CD4-positive, alpha-beta T cell (primary cell): Measurements from ENCODE around the gene CDC6. TPM values are rescaled to one million over a fixed set of nuclear protein-coding genes. Genes with fewer than 3 reads are reported as not detected.

Source experiments
- ATAC-seq: fragments of 200-7000 bp; cut with Tn5 transposase; one replicate; pipeline ENCODE4 v1.10.0; 2022; ENCODE audit warnings: mild to moderate bottlenecking; ENCODE audit not compliant: poor library complexity
- CTCF ChIA-PET: fragments of 350-600 bp; sonication (Branson Sonifier 250); formaldehyde crosslinking; loops from one replicate; lab custom pipeline; 2021; ENCODE audit warnings: antibody characterized with exemption, inconsistent platforms; lab: Charles Lee
- POLR2A ChIA-PET: fragments of 350-600 bp; sonication (Branson Sonifier 250); formaldehyde crosslinking; loops from one replicate; lab custom pipeline; 2021; ENCODE audit warnings: antibody characterized with exemption, inconsistent platforms; lab: Charles Lee
- DNase-seq, 14 experiments: peaks; one replicate each; pipeline ENCODE4 v3.0.0-alpha.2; 2013 to 2020; ENCODE audit warnings: mixed read lengths in 2 of 14
- H3K27ac ChIP-seq, 2 donors: one replicate each; pipeline versions ENCODE4 v1.5.1 to v1.7.0; 2013; ENCODE audit warnings: low read length in 2 of 2, low read depth in 1 of 2, mild to moderate bottlenecking in 1 of 2
- H3K27me3 ChIP-seq, 2 experiments: 1 replicate in 1 of 2; 2 replicates in 1 of 2; pipeline versions ENCODE4 v1.6.1 to v1.7.0; 2013; ENCODE audit warnings: low read length in 2 of 2, control low read depth in 1 of 2, mild to moderate bottlenecking in 1 of 2, moderate library complexity in 1 of 2; ENCODE audit not compliant: insufficient read depth in 2 of 2, control insufficient read depth in 1 of 2
- H3K36me3 ChIP-seq: one replicate; pipeline ENCODE4 v1.6.1; 2013; ENCODE audit warnings: low read length, control low read depth; ENCODE audit not compliant: insufficient read depth
- H3K4me1 ChIP-seq: one replicate; pipeline ENCODE4 v1.6.1; 2013; ENCODE audit warnings: low read length, control low read depth; ENCODE audit not compliant: insufficient read depth
- H3K4me3 ChIP-seq: one replicate; pipeline ENCODE4 v1.5.1; 2013; ENCODE audit warnings: mild to moderate bottlenecking, low read length, moderate library complexity
- H3K9me3 ChIP-seq, 2 experiments: 1 replicate in 1 of 2; 2 replicates in 1 of 2; pipeline versions ENCODE4 v1.6.1 to v1.7.0; 2013; ENCODE audit warnings: low read length in 2 of 2, mild to moderate bottlenecking in 2 of 2, control low read depth in 1 of 2, moderate library complexity in 1 of 2; ENCODE audit not compliant: control insufficient read depth in 1 of 2, insufficient read depth in 1 of 2
- H3K27ac Mint-ChIP-seq: one replicate; pipeline ENCODE4 v1.8.0; 2020; ENCODE audit warnings: mixed read lengths
- H3K27me3 Mint-ChIP-seq: one replicate; pipeline ENCODE4 v1.8.0; 2021; ENCODE audit warnings: mixed read lengths
- H3K36me3 Mint-ChIP-seq: one replicate; pipeline ENCODE4 v1.8.0; 2021; ENCODE audit warnings: low read depth, mixed read lengths
- H3K4me1 Mint-ChIP-seq: one replicate; pipeline ENCODE4 v1.8.0; 2021; ENCODE audit warnings: low read depth, mixed read lengths
- H3K4me3 Mint-ChIP-seq: one replicate; pipeline ENCODE4 v1.8.0; 2020; ENCODE audit warnings: mild to moderate bottlenecking, mixed read lengths
- H3K9me3 Mint-ChIP-seq: one replicate; pipeline ENCODE4 v1.8.0; 2020; ENCODE audit warnings: mixed read lengths
- CTCF ChIP-seq: fragments of 200-600 bp; IDR thresholded peaks from one replicate; pipeline ENCODE4 v1.8.0; 2022; ENCODE audit warnings: antibody characterized with exemption, mild to moderate bottlenecking
- intact Hi-C, 2 experiments: fragments of 100-400 bp; cut with DNase I in 1 of 2; cut with micrococcal nuclease in 1 of 2; formaldehyde crosslinking; loops; one replicate each; pipeline versions ENCODE4 v1.15.1 to v1.9.0; 2023 to 2025; cut with DNase I, micrococcal nuclease
- total RNA-seq, 174 experiments: library from RNA in 2 of 174; stranded (reverse) in 2 of 174; gene quantifications; one replicate each; pipeline ENCODE4 v1.2.3 and lab custom pipeline; 2021 to 2026

Gene CDC6
- total RNA-seq, 2 experiments from 2014 or later, result 1.0 to 1.8 TPM

- H3K36me3 Mint-ChIP-seq, result peaks cover 6% of the 10 kb centered on the region
- intact Hi-C loops, result loop anchor here in 1 of 2 experiments (5.0 kb wide), 1 partner anchor 223 kb away; no protein-coding TSS in a partner anchor
- H3K4me1 Mint-ChIP-seq, result peaks cover 65% of the 10 kb centered on the region
- H3K9me3 Mint-ChIP-seq, result no peaks in the 10 kb centered on the region
- H3K9me3 ChIP-seq, result no peaks in the 10 kb centered on the region
- no peak overlapping the region for H3K27ac ChIP-seq
- H3K4me3 ChIP-seq, result no peak overlapping the region
- POLR2A ChIA-PET, result interaction anchor here (2.7 kb wide), 1 partner anchor 9 kb away, joined by 9 read pairs; no protein-coding TSS in a partner anchor
- ATAC-seq (no peak), DNase-seq (peak in 1 of 14 experiments; percentile 6)
- no peaks in the 10 kb centered on the region for H3K27me3 Mint-ChIP-seq
- H3K36me3 ChIP-seq, result no peaks in the 10 kb centered on the region
- no peak for TF ChIP-seq CTCF
- H3K27me3 ChIP-seq, result no peaks in the 10 kb centered on the region
- CTCF ChIA-PET, result interaction anchor here (0.6 to 1.8 kb wide), 6 partner anchors 10 to 47 kb away, joined by 3 to 4 read pairs (median 3); no protein-coding TSS in a partner anchor
- H3K4me1 ChIP-seq, result peaks cover 80% of the 10 kb centered on the region
- H3K4me3 Mint-ChIP-seq, result no peak overlapping the region
- no peak overlapping the region for H3K27ac Mint-ChIP-seq
These were observed 26.2 kb downstream of the CDC6 start for GRCh38 chr17:40313668-40314583.

- no peaks in the 10 kb centered on the region for H3K9me3 Mint-ChIP-seq
- Histone ChIP-seq H3K36me3 (no peaks in the 10 kb centered on the region), H3K4me3 (no peak overlapping the region), H3K9me3 (no peaks in the 10 kb centered on the region), H3K4me1 (peaks cover 80% of the 10 kb centered on the region), H3K27ac (no peak overlapping the region), H3K27me3 (no peaks in the 10 kb centered on the region)
- no peak for TF ChIP-seq CTCF
- peak overlapping the region; percentile 64 for H3K4me3 Mint-ChIP-seq
- CTCF ChIA-PET, result interaction anchor here (0.9 to 1.8 kb wide), 4 partner anchors 11 to 40 kb away, joined by 3 to 4 read pairs (median 3); no protein-coding TSS in a partner anchor
- DNase-seq, result peak in 13 of 14 experiments; percentile 69 to 94 (median 86)
- peak; percentile 4 for ATAC-seq
- peak overlapping the region; percentile 4 for H3K27ac Mint-ChIP-seq
- peaks cover 71% of the 10 kb centered on the region for H3K4me1 Mint-ChIP-seq
- intact Hi-C loops, result loop anchor here in 1 of 2 experiments (5.0 kb wide), 1 partner anchor 223 kb away; no protein-coding TSS in a partner anchor
- H3K36me3 Mint-ChIP-seq, result peaks cover 12% of the 10 kb centered on the region
- H3K27me3 Mint-ChIP-seq, result no peaks in the 10 kb centered on the region
- POLR2A ChIA-PET, result interaction anchor here (1.1 to 2.7 kb wide), 2 partner anchors 9 to 166 kb away, joined by 3 to 9 read pairs; no protein-coding TSS in a partner anchor
These were observed 26.9 kb downstream of the CDC6 start for GRCh38 chr17:40314584-40314956.

- intact Hi-C loops, result no loop called here
- Histone ChIP-seq H3K9me3 (no peaks in the 10 kb centered on the region), H3K36me3 (no peaks in the 10 kb centered on the region), H3K27ac (no peak overlapping the region), H3K4me3 (no peak overlapping the region), H3K27me3 (no peaks in the 10 kb centered on the region), H3K4me1 (peaks cover 80% of the 10 kb centered on the region)
- ATAC-seq, result no peak
- Mint-ChIP-seq H3K9me3 (no peaks in the 10 kb centered on the region), H3K4me3 (no peak overlapping the region), H3K36me3 (peaks cover 19% of the 10 kb centered on the region), H3K4me1 (peaks cover 75% of the 10 kb centered on the region), H3K27me3 (no peaks in the 10 kb centered on the region), H3K27ac (peak overlapping the region; percentile 18)
- POLR2A ChIA-PET, result interaction anchor here (1.1 to 4.2 kb wide), 5 partner anchors 7 to 165 kb away, joined by 3 to 34 read pairs (median 8); partner anchors contain the start of gene RARA
- TF ChIP-seq CTCF, result no peak
- no peak for DNase-seq
- CTCF ChIA-PET, result interaction anchor here (0.9 to 2.9 kb wide), 5 partner anchors 11 to 43 kb away, joined by 3 to 27 read pairs (median 4); no protein-coding TSS in a partner anchor
These were observed 27.5 kb downstream of the CDC6 start for GRCh38 chr17:40315206-40315605.
